ENCODE data around the gene VSTM2B. TPM values are rescaled to one million over a fixed set of nuclear protein-coding genes. Genes with fewer than 3 reads are reported as not detected.

VSTM2B gene
- total and polyA plus RNA-seq, 4 donors, result not detected

GRCh38 chr19:29516821-29517395, 8.9 kb upstream of the VSTM2B start:
- DNase-seq (ENCODE audit: low spot score), result no peak
- Histone ChIP-seq H3K36me3 (ENCODE audit: control insufficient read depth in 4 of 4, insufficient read depth in 3 of 4, low read depth in 1 of 4, low read length in 3 of 4) (no peaks in the 10 kb centered on the region), H3K9ac (ENCODE audit: low read depth in 1 of 2, low read length in 2 of 2) (no peak overlapping the region), H3K4me1 (ENCODE audit: control insufficient read depth in 4 of 4, insufficient read depth in 4 of 4, low read length in 3 of 4) (no peaks in the 10 kb centered on the region), H3K9me3 (ENCODE audit: control insufficient read depth in 4 of 4, low read length in 3 of 4) (no peaks in the 10 kb centered on the region), H3K4me3 (ENCODE audit: low read depth in 1 of 3, low read length in 3 of 3) (no peak overlapping the region), H3K27me3 (ENCODE audit: control insufficient read depth in 4 of 4, insufficient read depth in 4 of 4, low read length in 3 of 4) (peaks cover 0 to 4% (median 2%) of the 10 kb centered on the region in 4 donors), H3K27ac (ENCODE audit: low read depth in 1 of 2, low read length in 2 of 2) (no peak overlapping the region)
- WGBS, result 67% methylated on average over 9 of the region's 9 CpGs
- no peak for TF ChIP-seq ATF3 (IDR thresholded peaks at IDR 0.05)

GRCh38 chr19:29517412-29517811, 8.4 kb upstream of the VSTM2B start:
- peaks cover 0 to 5% (median 2%) of the 10 kb centered on the region in 4 donors for H3K27me3 ChIP-seq (ENCODE audit: control insufficient read depth in 4 of 4, insufficient read depth in 4 of 4, low read length in 3 of 4)
- no peak overlapping the region for H3K9ac ChIP-seq (ENCODE audit: low read depth in 1 of 2, low read length in 2 of 2)
- no peak for DNase-seq (ENCODE audit: low spot score)
- H3K27ac ChIP-seq (ENCODE audit: low read depth in 1 of 2, low read length in 2 of 2), result no peak overlapping the region
- no peak for TF ChIP-seq RAD21 (IDR thresholded peaks at IDR 0.05)
- no peak for TF ChIP-seq ATF3 (IDR thresholded peaks at IDR 0.05)
- TF ChIP-seq MAX (IDR thresholded peaks at IDR 0.05), result no peak
- no peak for TF ChIP-seq YY1 (IDR thresholded peaks at IDR 0.05)
- WGBS, result 69% methylated on average over 4 of the region's 4 CpGs
- H3K9me3 ChIP-seq (ENCODE audit: control insufficient read depth in 4 of 4, low read length in 3 of 4), result no peaks in the 10 kb centered on the region
- H3K4me3 ChIP-seq (ENCODE audit: low read depth in 1 of 3, low read length in 3 of 3), result no peak overlapping the region
- H3K36me3 ChIP-seq (ENCODE audit: control insufficient read depth in 4 of 4, insufficient read depth in 3 of 4, low read depth in 1 of 4, low read length in 3 of 4), result no peaks in the 10 kb centered on the region
- H3K4me1 ChIP-seq (ENCODE audit: control insufficient read depth in 4 of 4, insufficient read depth in 4 of 4, low read length in 3 of 4), result no peaks in the 10 kb centered on the region

GRCh38 chr19:29517946-29518345, 7.8 kb upstream of the VSTM2B start:
- Histone ChIP-seq H3K9ac (ENCODE audit: low read depth in 1 of 2, low read length in 2 of 2) (no peak overlapping the region), H3K27me3 (ENCODE audit: control insufficient read depth in 4 of 4, insufficient read depth in 4 of 4, low read length in 3 of 4) (peaks cover 0 to 6% (median 2%) of the 10 kb centered on the region in 4 donors), H3K9me3 (ENCODE audit: control insufficient read depth in 4 of 4, low read length in 3 of 4) (no peaks in the 10 kb centered on the region), H3K4me3 (ENCODE audit: low read depth in 1 of 3, low read length in 3 of 3) (no peak overlapping the region), H3K36me3 (ENCODE audit: control insufficient read depth in 4 of 4, insufficient read depth in 3 of 4, low read depth in 1 of 4, low read length in 3 of 4) (no peaks in the 10 kb centered on the region), H3K4me1 (ENCODE audit: control insufficient read depth in 4 of 4, insufficient read depth in 4 of 4, low read length in 3 of 4) (no peaks in the 10 kb centered on the region), H3K27ac (ENCODE audit: low read depth in 1 of 2, low read length in 2 of 2) (no peak overlapping the region)
- DNase-seq (ENCODE audit: low spot score), result no peak
- TF ChIP-seq FOXA1 (IDR thresholded peaks at IDR 0.05) (no peak), REST (IDR thresholded peaks at IDR 0.05) (no peak), YY1 (IDR thresholded peaks at IDR 0.05) (no peak), FOXA2 (IDR thresholded peaks at IDR 0.05) (no peak), RXRA (IDR thresholded peaks at IDR 0.05) (no peak), ATF3 (IDR thresholded peaks at IDR 0.05) (no peak), JUND (IDR thresholded peaks at IDR 0.05) (no peak), GABPA (IDR thresholded peaks at IDR 0.05 in 1 of 2, conservative IDR thresholded peaks at IDR 0.05 in 1 of 2) (no peak), EGR1 (IDR thresholded peaks at IDR 0.05; ENCODE audit: low read depth in 2 of 2) (no peak), HNF4G (IDR thresholded peaks at IDR 0.05) (no peak), HNF4A (conservative IDR thresholded peaks at IDR 0.05) (no peak), ZBTB33 (IDR thresholded peaks at IDR 0.05) (no peak), MAX (IDR thresholded peaks at IDR 0.05) (no peak), NR2F2 (IDR thresholded peaks at IDR 0.05) (no peak), SP1 (IDR thresholded peaks at IDR 0.05) (no peak), CTCF (IDR thresholded peaks at IDR 0.05; ENCODE audit: low read depth, low read length, missing input control) (no peak)
- 72% methylated on average over 4 of the region's 4 CpGs for WGBS
